Activated CD4-positive, alpha-beta memory T cell treated with anti-CD3 and anti-CD28 coated beads, Interleukin-2, amount 10 ng/mL, durations not matched to agents 7 days and 5 days (primary cell): ENCODE data around the gene FCN3. TPM values are rescaled to one million over a fixed set of nuclear protein-coding genes. Genes with fewer than 3 reads are reported as not detected.

ENCODE experiments used
- CTCF ChIA-PET: fragments of 350-600 bp; sonication (Branson Sonifier 250); formaldehyde crosslinking; loops from one replicate; lab custom pipeline; 2021; ENCODE audit warnings: antibody characterized with exemption, inconsistent platforms; lab: Charles Lee
- POLR2A ChIA-PET: fragments of 350-600 bp; sonication (Branson Sonifier 250); formaldehyde crosslinking; loops from one replicate; lab custom pipeline; 2021; ENCODE audit warnings: antibody characterized with exemption; lab: Charles Lee
- DNase-seq: peaks from one replicate; pipeline ENCODE4 v3.0.0-alpha.2; 2020
- H3K27ac Mint-ChIP-seq: one replicate; pipeline ENCODE4 v1.8.0; 2021; ENCODE audit warnings: mild to moderate bottlenecking, mixed read lengths
- H3K27me3 Mint-ChIP-seq: one replicate; pipeline ENCODE4 v1.8.0; 2021; ENCODE audit warnings: mixed read lengths
- H3K36me3 Mint-ChIP-seq: one replicate; pipeline ENCODE4 v1.8.0; 2021; ENCODE audit warnings: low read depth, mixed read lengths
- H3K4me1 Mint-ChIP-seq: one replicate; pipeline ENCODE4 v1.8.0; 2021; ENCODE audit warnings: mixed read lengths
- H3K4me3 Mint-ChIP-seq: one replicate; pipeline ENCODE4 v1.8.0; 2021; ENCODE audit warnings: mild to moderate bottlenecking, mixed read lengths
- H3K9me3 Mint-ChIP-seq: one replicate; pipeline ENCODE4 v1.8.0; 2021; ENCODE audit warnings: mixed read lengths
- total RNA-seq, 2 experiments: library from RNA; stranded (reverse); gene quantifications; one replicate each; pipeline ENCODE4 v1.2.3, GENCODE V29; 2021

Gene FCN3
- total RNA-seq, 2 experiments from 2014 or later: not detected

- no peaks in the 10 kb centered on the region for H3K27me3 Mint-ChIP-seq
- no peak overlapping the region for H3K4me3 Mint-ChIP-seq
- no peak overlapping the region for H3K27ac Mint-ChIP-seq
- CTCF ChIA-PET: no interaction called here
- POLR2A ChIA-PET: interaction anchor here (9.1 kb wide), 1 partner anchor 8 kb away, joined by 93 read pairs; the partner anchor contains the start of gene SYTL1
- H3K9me3 Mint-ChIP-seq: no peaks in the 10 kb centered on the region
- no peak for DNase-seq
- H3K4me1 Mint-ChIP-seq: peaks cover 26% of the 10 kb centered on the region
- H3K36me3 Mint-ChIP-seq: peaks cover 20% of the 10 kb centered on the region
These were observed 23.0 kb downstream of the FCN3 start for GRCh38 chr1:27351541-27352107.

GRCh38 chr1:27350663-27351540 lies 23.7 kb downstream of the FCN3 start:
- Mint-ChIP-seq H3K36me3 (peaks cover 24% of the 10 kb centered on the region), H3K9me3 (no peaks in the 10 kb centered on the region), H3K4me3 (no peak overlapping the region), H3K4me1 (peaks cover 24% of the 10 kb centered on the region), H3K27ac (no peak overlapping the region), H3K27me3 (no peaks in the 10 kb centered on the region)
- ChIA-PET POLR2A (interaction anchor here (1.2 to 9.1 kb wide), 2 partner anchors 8 to 12 kb away, joined by 3 to 93 read pairs; partner anchors contain the start of gene SYTL1), CTCF (no interaction called here)
- no peak for DNase-seq

- H3K9me3 Mint-ChIP-seq: no peaks in the 10 kb centered on the region
- DNase-seq: no peak
- H3K4me3 Mint-ChIP-seq: no peak overlapping the region
- no peak overlapping the region for H3K27ac Mint-ChIP-seq
- ChIA-PET POLR2A (interaction anchor here (1.2 to 1.7 kb wide), 2 partner anchors 8 to 13 kb away, joined by 3 to 7 read pairs; no protein-coding TSS in a partner anchor), CTCF (interaction anchor here (1.1 to 1.5 kb wide), 3 partner anchors 7 to 49 kb away, joined by 3 to 9 read pairs (median 4); no protein-coding TSS in a partner anchor)
- peaks cover 31% of the 10 kb centered on the region for H3K36me3 Mint-ChIP-seq
- peaks cover 20% of the 10 kb centered on the region for H3K4me1 Mint-ChIP-seq
- H3K27me3 Mint-ChIP-seq: no peaks in the 10 kb centered on the region
These were observed 24.6 kb downstream of the FCN3 start for GRCh38 chr1:27349784-27350662.

- POLR2A ChIA-PET: interaction anchor here (1.7 kb wide), 1 partner anchor 9 kb away, joined by 7 read pairs; no protein-coding TSS in a partner anchor
- no peaks in the 10 kb centered on the region for H3K27me3 Mint-ChIP-seq
- H3K4me1 Mint-ChIP-seq: peaks cover 24% of the 10 kb centered on the region
- no peak overlapping the region for H3K27ac Mint-ChIP-seq
- peaks cover 34% of the 10 kb centered on the region for H3K36me3 Mint-ChIP-seq
- H3K4me3 Mint-ChIP-seq: peak overlapping the region; percentile 44
- peak; percentile 32 for DNase-seq
- H3K9me3 Mint-ChIP-seq: no peaks in the 10 kb centered on the region
- CTCF ChIA-PET: interaction anchor here (0.7 to 1.5 kb wide), 5 partner anchors 8 to 53 kb away, joined by 3 to 9 read pairs (median 3); no protein-coding TSS in a partner anchor
These were observed 25.5 kb downstream of the FCN3 start for GRCh38 chr1:27348861-27349783.

GRCh38 chr1:27346991-27347624 lies 27.5 kb downstream of the FCN3 start:
- peaks cover 45% of the 10 kb centered on the region for H3K36me3 Mint-ChIP-seq
- H3K27ac Mint-ChIP-seq: no peak overlapping the region
- H3K27me3 Mint-ChIP-seq: no peaks in the 10 kb centered on the region
- ChIA-PET POLR2A (interaction anchor here (1.0 to 2.9 kb wide), 3 partner anchors 9 to 19 kb away, joined by 3 to 10 read pairs (median 4); partner anchors contain the start of gene MAP3K6), CTCF (interaction anchor here (1.1 kb wide), 1 partner anchor 10 kb away, joined by 6 read pairs; no protein-coding TSS in a partner anchor)
- H3K9me3 Mint-ChIP-seq: no peaks in the 10 kb centered on the region
- H3K4me1 Mint-ChIP-seq: peaks cover 30% of the 10 kb centered on the region
- no peak overlapping the region for H3K4me3 Mint-ChIP-seq
- no peak for DNase-seq

- no peaks in the 10 kb centered on the region for H3K9me3 Mint-ChIP-seq
- H3K4me3 Mint-ChIP-seq: no peak overlapping the region
- H3K27ac Mint-ChIP-seq: no peak overlapping the region
- peaks cover 42% of the 10 kb centered on the region for H3K36me3 Mint-ChIP-seq
- no peak for DNase-seq
- CTCF ChIA-PET: interaction anchor here (1.1 to 5.4 kb wide), 3 partner anchors 11 to 14 kb away, joined by 6 to 45 read pairs (median 36); no protein-coding TSS in a partner anchor
- POLR2A ChIA-PET: interaction anchor here (1.0 to 5.6 kb wide), 4 partner anchors 8 to 20 kb away, joined by 3 to 93 read pairs (median 7); partner anchors contain the start of gene MAP3K6
- H3K4me1 Mint-ChIP-seq: peaks cover 35% of the 10 kb centered on the region
- H3K27me3 Mint-ChIP-seq: no peaks in the 10 kb centered on the region
These were observed 28.3 kb downstream of the FCN3 start for GRCh38 chr1:27346357-27346756.

- Mint-ChIP-seq H3K9me3 (no peaks in the 10 kb centered on the region), H3K4me1 (peaks cover 43% of the 10 kb centered on the region), H3K27me3 (no peaks in the 10 kb centered on the region), H3K27ac (peak overlapping the region; percentile 68), H3K36me3 (peaks cover 39% of the 10 kb centered on the region), H3K4me3 (peak overlapping the region; percentile 63)
- DNase-seq: no peak
- POLR2A ChIA-PET: interaction anchor here (0.8 to 5.6 kb wide), 3 partner anchors 10 to 28 kb away, joined by 5 to 93 read pairs (median 10); partner anchors contain the start of gene MAP3K6
- CTCF ChIA-PET: interaction anchor here (1.1 to 5.4 kb wide), 3 partner anchors 10 to 13 kb away, joined by 4 to 45 read pairs (median 36); no protein-coding TSS in a partner anchor
These were observed 29.4 kb downstream of the FCN3 start for GRCh38 chr1:27345272-27345671.

- H3K9me3 Mint-ChIP-seq: no peaks in the 10 kb centered on the region
- H3K27ac Mint-ChIP-seq: peak overlapping the region; percentile 95
- POLR2A ChIA-PET: interaction anchor here (1.1 to 5.6 kb wide), 6 partner anchors 9 to 52 kb away, joined by 3 to 93 read pairs (median 16); partner anchors contain the start of genes MAP3K6 and TMEM222
- no peak for DNase-seq
- H3K4me3 Mint-ChIP-seq: peak overlapping the region; percentile 93
- H3K4me1 Mint-ChIP-seq: peaks cover 53% of the 10 kb centered on the region
- CTCF ChIA-PET: interaction anchor here (1.0 to 5.4 kb wide), 6 partner anchors 11 to 319 kb away, joined by 3 to 45 read pairs (median 6); partner anchors contain the start of gene MAP3K6
- H3K27me3 Mint-ChIP-seq: no peaks in the 10 kb centered on the region
- H3K36me3 Mint-ChIP-seq: peaks cover 37% of the 10 kb centered on the region
These were observed 31.0 kb downstream of the FCN3 start for GRCh38 chr1:27343639-27344025.

GRCh38 chr1:27342778-27343638 lies 31.6 kb downstream of the FCN3 start:
- Mint-ChIP-seq H3K36me3 (peaks cover 35% of the 10 kb centered on the region), H3K4me1 (peaks cover 53% of the 10 kb centered on the region), H3K4me3 (peak overlapping the region; percentile 93), H3K27me3 (no peaks in the 10 kb centered on the region), H3K9me3 (no peaks in the 10 kb centered on the region), H3K27ac (peak overlapping the region; percentile 95)
- peak; percentile 85 for DNase-seq
- ChIA-PET POLR2A (interaction anchor here (1.1 to 5.6 kb wide), 10 partner anchors 8 to 383 kb away, joined by 3 to 93 read pairs (median 5); partner anchors contain the start of genes FAM76A, MAP3K6, TMEM222 and WASF2), CTCF (interaction anchor here (1.0 to 5.4 kb wide), 6 partner anchors 10 to 320 kb away, joined by 3 to 45 read pairs (median 6); partner anchors contain the start of gene MAP3K6)

GRCh38 chr1:27342391-27342777 lies 32.2 kb downstream of the FCN3 start:
- Mint-ChIP-seq H3K4me1 (peaks cover 50% of the 10 kb centered on the region), H3K27ac (peak overlapping the region; percentile 95), H3K4me3 (peak overlapping the region; percentile 93), H3K9me3 (no peaks in the 10 kb centered on the region), H3K36me3 (peaks cover 31% of the 10 kb centered on the region), H3K27me3 (no peaks in the 10 kb centered on the region)
- DNase-seq: peak; percentile 58
- ChIA-PET POLR2A (interaction anchor here (0.9 to 5.6 kb wide), 12 partner anchors 10 to 383 kb away, joined by 3 to 93 read pairs (median 4); partner anchors contain the start of genes FAM76A, MAP3K6, TMEM222 and WASF2), CTCF (interaction anchor here (0.9 to 5.4 kb wide), 9 partner anchors 10 to 52 kb away, joined by 3 to 45 read pairs (median 5); partner anchors contain the start of gene MAP3K6)
